Endothelial cell of umbilical vein (primary cell): ENCODE results near the gene MCRIP1. TPM values are rescaled to one million over a fixed set of nuclear protein-coding genes. Genes with fewer than 3 reads are reported as not detected.

Experiments used
- BruUV-seq: library from RNA; stranded (reverse); fragments of 400-500 nt; replicated peaks from 2 replicates; lab custom pipeline; 2021; lab: Mats Ljungman, UMichigan
- CTCF ChIA-PET: fragments of 300-600, 350-600 bp; sonication (Branson Sonifier 250); formaldehyde crosslinking; loops from one replicate; lab custom pipeline; 2021; ENCODE audit warnings: antibody characterized with exemption, inconsistent platforms; lab: Charles Lee
- POLR2A ChIA-PET: fragments of 300-600, 350-600 bp; sonication (Branson Sonifier 250); formaldehyde crosslinking; loops from one replicate; lab custom pipeline; 2021; ENCODE audit warnings: antibody characterized with exemption, inconsistent platforms; lab: Charles Lee
- DNase-seq: peaks from one replicate; pipeline ENCODE4 v3.0.0-alpha.2; 2011; ENCODE audit warnings: low read depth, low spot score
- FAIRE-seq: peaks from 2 replicates; lab custom pipeline; 2011; peaks lifted over from hg19 to GRCh38; lab: Jason Lieb, UNC
- H2AFZ ChIP-seq: 2 replicates; pipeline ENCODE4 v1.6.0; 2012; ENCODE audit warnings: low read depth, low read length, control low read depth, inconsistent platforms
- H3K27ac ChIP-seq: 2 replicates; pipeline ENCODE4 v1.5.1; 2011; ENCODE audit warnings: low read depth, mild to moderate bottlenecking, control low read depth, low read length, moderate library complexity; ENCODE audit not compliant: insufficient read depth
- H3K27me3 ChIP-seq, 2 experiments: 2 replicates each; pipeline versions ENCODE4 v1.6.0 to v1.6.1; 2011; ENCODE audit warnings: low read length in 2 of 2, mixed read lengths in 1 of 2; ENCODE audit not compliant: control insufficient read depth in 2 of 2, insufficient read depth in 2 of 2
- H3K36me3 ChIP-seq, 2 experiments: 2 replicates in 1 of 2; 3 replicates in 1 of 2; pipeline ENCODE4 v1.5.1; 2011; ENCODE audit warnings: low read length in 2 of 2, mild to moderate bottlenecking in 1 of 2, moderate library complexity in 1 of 2; ENCODE audit not compliant: control insufficient read depth in 2 of 2, insufficient read depth in 2 of 2; ENCODE audit errors: extremely low read depth in 1 of 2
- H3K4me1 ChIP-seq: 3 replicates; pipeline ENCODE4 v1.5.1; 2011; ENCODE audit warnings: mild to moderate bottlenecking, low read length; ENCODE audit not compliant: control insufficient read depth, insufficient read depth; ENCODE audit errors: extremely low read depth
- H3K4me2 ChIP-seq: 2 replicates; pipeline ENCODE4 v1.6.1; 2011; ENCODE audit warnings: low read length, control low read depth, mixed read lengths; ENCODE audit not compliant: insufficient read depth
- H3K4me3 ChIP-seq, 3 experiments: fragments of 200-600 bp in 1 of 3; sonication (generic), shearing (Covaris generic) in 1 of 3; replicated peaks in 1 of 3; 2 replicates each; pipeline ENCODE4 v1.5.1; 2011 to 2016; ENCODE audit warnings: control low read depth in 3 of 3, low read length in 3 of 3, mild to moderate bottlenecking in 2 of 3, inconsistent platforms in 1 of 3, low read depth in 1 of 3, moderate library complexity in 1 of 3; ENCODE audit not compliant: insufficient read depth in 1 of 3
- H3K79me2 ChIP-seq: 2 replicates; pipeline ENCODE4 v1.6.0; 2012; ENCODE audit warnings: low read length, inconsistent platforms; ENCODE audit not compliant: control insufficient read depth, insufficient read depth
- H3K9ac ChIP-seq: replicated peaks from 2 replicates; pipeline ENCODE3; 2011; ENCODE audit warnings: low read length, control low read depth; ENCODE audit not compliant: insufficient read depth; ENCODE audit errors: extremely low read depth
- H3K9me1 ChIP-seq: replicated peaks from 3 replicates; pipeline ENCODE4 v1.6.0; 2011; ENCODE audit warnings: mild to moderate bottlenecking, low read length; ENCODE audit not compliant: control insufficient read depth, insufficient read depth; ENCODE audit errors: extremely low read depth
- H3K9me3 ChIP-seq: replicated peaks from 2 replicates; pipeline ENCODE4 v1.5.1; 2012; ENCODE audit warnings: low read length, inconsistent platforms; ENCODE audit not compliant: control insufficient read depth, insufficient read depth
- H4K20me1 ChIP-seq: replicated peaks from 2 replicates; pipeline ENCODE3; 2011; ENCODE audit warnings: mild to moderate bottlenecking, low read length; ENCODE audit not compliant: control insufficient read depth, insufficient read depth; ENCODE audit errors: extremely low read depth
- EZH2 ChIP-seq: IDR thresholded peaks from 2 replicates; pipeline ENCODE4 v1.6.1; 2012; ENCODE audit warnings: borderline replicate concordance, low read depth, mild to moderate bottlenecking, moderate library complexity, low read length, inconsistent platforms; ENCODE audit not compliant: severe bottlenecking
- FOS ChIP-seq: IDR thresholded peaks from 2 replicates; pipeline ENCODE4 v1.6.1; 2011; ENCODE audit warnings: mild to moderate bottlenecking, low read length, moderate library complexity, borderline replicate concordance; ENCODE audit not compliant: insufficient read depth
- GATA2 ChIP-seq: IDR thresholded peaks from 2 replicates; pipeline ENCODE4 v1.7.0; 2011; ENCODE audit warnings: low read depth, mild to moderate bottlenecking, moderate library complexity, mixed read lengths, low read length; ENCODE audit not compliant: insufficient read length, insufficient read depth
- MAX ChIP-seq: IDR thresholded peaks from 2 replicates; pipeline ENCODE4 v1.6.1; 2011; ENCODE audit not compliant: insufficient read depth, insufficient read length
- POLR2A ChIP-seq: IDR thresholded peaks from 2 replicates; pipeline ENCODE4 v1.6.1; 2012; ENCODE audit warnings: low read depth, mild to moderate bottlenecking, control low read depth, low read length
- dilution Hi-C: fragments of 300-500 bp; cut with MboI; formaldehyde crosslinking; loops from one replicate; pipeline ENCODE4 v1.15.0; 2019; ENCODE audit warnings: low sequenced_read_pairs; ENCODE audit not compliant: extremely low pct_ligation_motif_present
- intact Hi-C: fragments of 100-400 bp; cut with micrococcal nuclease; formaldehyde crosslinking; loops from one replicate; pipeline ENCODE4 v1.10.0; 2022
- polyA plus RNA-seq, 4 experiments: library from polyadenylated mRNA; depleted of rRNA in 3 of 4; stranded (reverse) in 3 of 4; unstranded in 1 of 4; fragments of >200 nt; gene quantifications; 2 replicates each; pipeline versions ENCODE4 v1.2.1 to v1.2.3, GENCODE V29; 2011 to 2012; ENCODE audit warnings: missing spikeins in 1 of 4
- total RNA-seq: library from RNA; stranded (reverse); gene quantifications from 2 replicates; pipeline ENCODE4 v1.2.3, GENCODE V29; 2021

The MCRIP1 gene
- total and polyA plus RNA-seq, 2 donors (not counting 3 experiments of a cell fraction or from before 2014, with no cell fraction given), result 121 to 205 TPM

GRCh38 chr17:81858170-81858966, 25.3 kb upstream of the MCRIP1 start:
- DNase-seq (no peak), FAIRE-seq (no peak)
- BruUV-seq, result no TSS peak
- Histone ChIP-seq H3K9me3 (no peaks in the 10 kb centered on the region), H3K36me3 (peaks cover 8 to 34% of the 10 kb centered on the region in 2 experiments), H3K4me3 (peak overlapping the region in 2 of 3 experiments; percentile 76 to 97), H3K4me1 (peaks cover 20% of the 10 kb centered on the region), H3K79me2 (peaks cover 59% of the 10 kb centered on the region), H3K4me2 (peak overlapping the region; percentile 66), H3K9me1 (no peaks in the 10 kb centered on the region), H4K20me1 (no peaks in the 10 kb centered on the region), H3K27ac (no peak overlapping the region), H2AFZ (no peak overlapping the region), H3K27me3 (no peaks in the 10 kb centered on the region), H3K9ac (no peak overlapping the region)
- intact Hi-C loops (no loop called here), dilution Hi-C loops (no loop called here)
- ChIA-PET POLR2A (interaction anchor here (0.7 kb wide), 1 partner anchor 92 kb away, joined by 3 read pairs; no protein-coding TSS in a partner anchor), CTCF (no interaction called here)
- TF ChIP-seq EZH2 (no peak), MAX (no peak), FOS (no peak), POLR2A (no peak), GATA2 (no peak)
